ENCODE results near the gene IRAK1. TPM values are rescaled to one million over a fixed set of nuclear protein-coding genes. Genes with fewer than 3 reads are reported as not detected.

The IRAK1 gene
- total and polyA plus RNA-seq, 9 of the 15 experiments (the other 6 are each of a cell fraction or from before 2014, with no cell fraction given): 11.6 to 261 (median 91.6) TPM

GRCh38 chrX:153971450-153972367 is 48.0 kb downstream of the IRAK1 start, which contains the start of gene HCFC1 (continued):
- TF ChIP-seq ZNF644 (tag; IDR thresholded peaks at IDR 0.05; ENCODE audit: low read depth) (peak; percentile 44; the same call in 1 of the 2 replicates), CBFB (CRISPR knock-in tag; IDR thresholded peaks at IDR 0.05) (0 out of 2 replicates have a peak, but pooled peaks have one; percentile 44), GABPB2 (CRISPR knock-in tag; conservative IDR thresholded peaks at IDR 0.05) (no peak), JUND (IDR thresholded peaks at IDR 0.05; ENCODE audit: borderline replicate concordance, low read depth, low read length) (peak; percentile 87), JUND (tag; IDR thresholded peaks at IDR 0.05; ENCODE audit: borderline replicate concordance, low read depth, low read length) (peak; percentile 78; the same call in 2 of the 3 replicates), HMG20A (CRISPR knock-in tag; conservative IDR thresholded peaks at IDR 0.05) (no peak), TAF1 (IDR thresholded peaks at IDR 0.05; ENCODE audit: control insufficient read depth, extremely low read depth, insufficient read depth, low read length, severe bottlenecking) (peak; percentile 86), SRSF9 (IDR thresholded peaks at IDR 0.05; ENCODE audit: borderline replicate concordance, low read depth, low read length) (no peak), GATAD2A (IDR thresholded peaks at IDR 0.05) (no peak), ZNF830 (CRISPR knock-in tag; IDR thresholded peaks at IDR 0.05) (no peak), NFIC (IDR thresholded peaks at IDR 0.05) (peak; percentile 42; the same call in 1 of the 2 replicates), MTA2 (IDR thresholded peaks at IDR 0.05; ENCODE audit: low read depth) (no peak), JUNB (CRISPR knock-in tag; conservative IDR thresholded peaks at IDR 0.05) (peak; percentile 94), HMGN3 (IDR thresholded peaks at IDR 0.05; ENCODE audit: borderline replicate concordance, extremely low read depth, insufficient read length, low read depth, low read length) (peak; percentile 70), CHD1 (IDR thresholded peaks at IDR 0.05; ENCODE audit: low read length) (peak; percentile 99), MAFF (IDR thresholded peaks at IDR 0.05; ENCODE audit: low read length) (no peak), ZNF764 (CRISPR knock-in tag; IDR thresholded peaks at IDR 0.05; ENCODE audit: low read depth) (no peak), SMARCB1 (IDR thresholded peaks at IDR 0.05; ENCODE audit: insufficient read length, low read depth) (no peak), FOXK2 (conservative IDR thresholded peaks at IDR 0.05 in 1 of 2, IDR thresholded peaks at IDR 0.05 in 1 of 2; ENCODE audit: low read depth in 2 of 2) (peak in 1 of 2 experiments; percentile 77; a peak in 3 of 4 replicates), ZNF668 (CRISPR knock-in tag; IDR thresholded peaks at IDR 0.05) (no peak), SLC30A9 (CRISPR knock-in tag; IDR thresholded peaks at IDR 0.05) (no peak), ZFP30 (CRISPR knock-in tag; IDR thresholded peaks at IDR 0.05; ENCODE audit: borderline replicate concordance) (no peak), RBM14 (IDR thresholded peaks at IDR 0.05; ENCODE audit: borderline replicate concordance, insufficient read depth, low read depth, low read length) (0 out of 2 replicates have a peak, but pooled peaks have one; percentile 19)
- TF ChIP-seq, protein P1, sequence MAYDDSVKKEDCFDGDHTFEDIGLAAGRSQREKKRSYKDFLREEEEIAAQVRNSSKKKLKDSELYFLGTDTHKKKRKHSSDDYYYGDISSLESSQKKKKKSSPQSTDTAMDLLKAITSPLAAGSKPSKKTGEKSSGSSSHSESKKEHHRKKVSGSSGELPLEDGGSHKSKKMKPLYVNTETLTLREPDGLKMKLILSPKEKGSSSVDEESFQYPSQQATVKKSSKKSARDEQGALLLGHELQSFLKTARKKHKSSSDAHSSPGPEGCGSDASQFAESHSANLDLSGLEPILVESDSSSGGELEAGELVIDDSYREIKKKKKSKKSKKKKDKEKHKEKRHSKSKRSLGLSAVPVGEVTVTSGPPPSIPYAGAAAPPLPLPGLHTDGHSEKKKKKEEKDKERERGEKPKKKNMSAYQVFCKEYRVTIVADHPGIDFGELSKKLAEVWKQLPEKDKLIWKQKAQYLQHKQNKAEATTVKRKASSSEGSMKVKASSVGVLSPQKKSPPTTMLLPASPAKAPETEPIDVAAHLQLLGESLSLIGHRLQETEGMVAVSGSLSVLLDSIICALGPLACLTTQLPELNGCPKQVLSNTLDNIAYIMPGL (CRISPR knock-in tag; IDR thresholded peaks at IDR 0.05): 0 out of 2 replicates have a peak, but pooled peaks have one; percentile 25
- TF ChIP-seq, protein P2, sequence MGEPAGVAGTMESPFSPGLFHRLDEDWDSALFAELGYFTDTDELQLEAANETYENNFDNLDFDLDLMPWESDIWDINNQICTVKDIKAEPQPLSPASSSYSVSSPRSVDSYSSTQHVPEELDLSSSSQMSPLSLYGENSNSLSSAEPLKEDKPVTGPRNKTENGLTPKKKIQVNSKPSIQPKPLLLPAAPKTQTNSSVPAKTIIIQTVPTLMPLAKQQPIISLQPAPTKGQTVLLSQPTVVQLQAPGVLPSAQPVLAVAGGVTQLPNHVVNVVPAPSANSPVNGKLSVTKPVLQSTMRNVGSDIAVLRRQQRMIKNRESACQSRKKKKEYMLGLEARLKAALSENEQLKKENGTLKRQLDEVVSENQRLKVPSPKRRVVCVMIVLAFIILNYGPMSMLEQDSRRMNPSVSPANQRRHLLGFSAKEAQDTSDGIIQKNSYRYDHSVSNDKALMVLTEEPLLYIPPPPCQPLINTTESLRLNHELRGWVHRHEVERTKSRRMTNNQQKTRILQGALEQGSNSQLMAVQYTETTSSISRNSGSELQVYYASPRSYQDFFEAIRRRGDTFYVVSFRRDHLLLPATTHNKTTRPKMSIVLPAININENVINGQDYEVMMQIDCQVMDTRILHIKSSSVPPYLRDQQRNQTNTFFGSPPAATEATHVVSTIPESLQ (CRISPR knock-in tag; IDR thresholded peaks at IDR 0.05): 0 out of 2 replicates have a peak, but pooled peaks have one; percentile 88
